HG03095 (cell line): ENCODE measurements around the gene NEAT1.
A peak's percentile ranks its signal among the peaks of the same experiment; 100 is the strongest.
"Not testable (repeated sequence)": the region's sequence is repeated elsewhere in the genome, so short reads cannot be mapped to it uniquely, and the experiment has no call there.

Source experiments
- ATAC-seq: cut with Tn5 transposase; IDR thresholded peaks from one replicate; pipeline ENCODE4 v1.9.1; 2021; ENCODE audit warnings: moderate library complexity; ENCODE audit not compliant: unreplicated experiment

The NEAT1 gene

DNA sequence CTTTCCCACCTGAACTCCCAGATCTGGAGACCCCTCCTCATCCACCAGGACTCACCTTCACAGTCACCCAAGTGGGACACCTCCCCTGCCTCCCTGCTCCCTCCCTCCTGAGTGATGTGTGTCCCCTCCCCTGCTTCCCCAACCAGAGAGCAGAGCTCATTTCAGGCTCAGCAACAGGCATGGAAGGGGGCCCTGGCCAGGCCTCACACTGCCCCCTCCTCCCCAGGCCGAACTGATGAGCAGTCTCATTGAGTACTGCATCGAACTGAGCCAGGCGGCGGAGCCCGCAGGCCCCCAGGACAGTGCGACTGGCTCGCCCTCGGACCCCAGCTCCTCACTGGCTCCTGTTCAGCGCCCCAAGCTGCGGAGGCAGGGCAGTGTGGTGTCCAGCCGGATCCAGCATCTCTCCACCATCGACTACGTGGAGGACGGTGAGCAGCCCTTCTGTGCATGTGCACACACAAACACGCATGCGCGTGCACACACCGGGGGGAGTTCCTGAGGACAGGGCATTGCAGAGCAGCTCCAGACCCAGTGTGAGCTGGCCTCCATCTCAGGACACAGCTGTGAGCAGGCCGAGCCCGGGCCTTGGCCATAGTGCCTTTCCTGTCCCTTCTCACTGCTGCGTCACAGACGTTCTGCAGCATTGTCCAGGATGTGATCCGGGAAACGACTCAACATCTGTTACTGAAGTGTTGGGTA is 17.8 kb upstream of the NEAT1 start:
- ATAC-seq, result no peak

DNA sequence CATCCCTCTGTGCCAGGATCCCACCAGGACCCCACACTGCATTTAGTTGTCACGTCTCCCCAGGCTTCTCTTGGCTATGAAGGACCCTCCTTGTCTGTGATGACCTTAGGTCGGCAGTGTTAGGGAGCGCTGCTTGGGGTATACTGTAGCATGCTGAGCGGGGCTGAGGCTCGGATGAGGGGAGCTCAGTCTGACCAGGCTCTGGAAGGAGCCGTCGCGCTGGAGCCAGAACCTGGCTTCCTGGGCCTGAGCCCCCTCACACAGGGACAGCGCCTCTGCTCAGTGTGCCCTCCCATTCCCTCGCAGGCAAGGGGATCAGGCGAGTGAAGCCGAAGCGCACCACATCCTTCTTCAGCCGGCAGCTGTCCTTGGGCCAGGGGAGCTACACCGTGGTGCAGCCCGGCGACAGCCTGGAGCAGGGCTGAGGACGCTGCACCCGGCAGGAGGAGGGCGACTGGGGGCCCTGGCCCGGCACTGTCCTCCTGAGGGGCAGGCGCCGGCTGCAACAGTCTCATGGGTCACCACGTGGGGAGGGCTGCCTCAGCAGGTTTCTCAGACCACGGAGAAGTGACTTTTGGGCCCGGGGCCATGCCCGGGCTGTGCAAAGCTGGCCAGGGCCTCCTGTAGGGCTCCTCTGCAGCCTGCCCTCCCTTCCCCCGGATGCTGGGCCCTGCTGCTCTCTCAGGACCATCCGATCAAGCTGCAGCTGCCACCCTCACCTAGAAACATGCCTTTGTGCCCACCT is 11.5 kb upstream of the NEAT1 start:
- no peak for ATAC-seq

DNA sequence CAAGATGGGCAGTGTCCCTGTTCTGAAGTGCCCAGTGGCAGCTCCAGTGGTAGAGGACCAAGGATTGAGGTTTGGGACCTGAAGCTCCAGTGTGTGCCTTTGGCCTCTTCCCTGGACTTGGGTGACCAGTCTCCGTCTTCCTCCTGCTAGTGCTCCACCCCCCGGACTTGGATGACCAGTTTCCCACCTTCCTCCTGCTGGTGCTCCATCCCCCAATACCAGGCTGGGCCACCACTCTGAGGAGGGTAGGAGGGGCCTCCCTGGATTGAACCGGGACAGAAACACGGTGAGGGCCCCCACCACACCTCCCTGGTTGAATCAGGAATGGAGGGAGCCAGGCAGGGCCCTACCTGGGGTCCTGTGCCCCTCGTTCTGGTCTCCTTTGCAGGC is 10.9 kb upstream of the NEAT1 start:
- no peak for ATAC-seq

DNA sequence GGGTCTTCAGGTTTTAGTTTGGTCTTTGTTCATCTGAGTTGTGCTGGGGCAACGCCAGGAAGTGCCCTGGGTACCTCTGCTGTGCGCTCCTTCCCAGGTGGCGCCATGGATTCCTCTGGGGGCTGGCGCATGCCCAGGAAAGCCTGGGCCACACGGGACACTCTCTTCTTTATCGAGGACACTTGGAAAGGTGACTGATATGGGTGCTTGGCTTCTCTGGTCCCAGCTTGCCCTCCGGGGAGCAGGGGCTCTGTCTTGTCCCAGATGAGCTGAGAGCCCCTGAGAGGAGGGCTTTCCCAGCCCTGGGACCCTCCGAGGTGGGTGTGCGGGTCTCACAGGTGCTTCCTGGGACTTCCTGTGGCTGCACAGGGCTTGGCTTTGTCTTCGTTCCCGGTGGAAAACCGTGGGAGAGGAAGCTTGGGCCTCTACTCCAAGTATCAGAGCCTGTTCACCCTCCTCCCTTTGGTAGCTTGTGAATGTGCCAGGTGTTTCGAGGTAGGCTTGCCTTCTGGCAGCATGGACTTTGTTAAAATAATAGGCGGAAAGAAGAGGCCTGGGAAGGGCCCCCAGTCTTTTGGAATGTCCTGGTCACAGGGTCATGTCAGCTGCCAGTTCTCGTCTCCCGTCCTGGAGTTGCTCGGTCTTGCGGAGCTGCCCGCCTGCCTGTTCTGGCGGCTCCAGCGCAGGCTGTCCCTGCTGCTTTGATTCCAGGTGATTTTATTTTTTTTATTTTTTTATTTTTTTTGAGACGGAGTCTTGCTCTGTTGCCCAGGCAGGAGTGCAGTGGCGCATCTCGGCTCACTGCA is 10.1 kb upstream of the NEAT1 start:
- no peak for ATAC-seq

DNA sequence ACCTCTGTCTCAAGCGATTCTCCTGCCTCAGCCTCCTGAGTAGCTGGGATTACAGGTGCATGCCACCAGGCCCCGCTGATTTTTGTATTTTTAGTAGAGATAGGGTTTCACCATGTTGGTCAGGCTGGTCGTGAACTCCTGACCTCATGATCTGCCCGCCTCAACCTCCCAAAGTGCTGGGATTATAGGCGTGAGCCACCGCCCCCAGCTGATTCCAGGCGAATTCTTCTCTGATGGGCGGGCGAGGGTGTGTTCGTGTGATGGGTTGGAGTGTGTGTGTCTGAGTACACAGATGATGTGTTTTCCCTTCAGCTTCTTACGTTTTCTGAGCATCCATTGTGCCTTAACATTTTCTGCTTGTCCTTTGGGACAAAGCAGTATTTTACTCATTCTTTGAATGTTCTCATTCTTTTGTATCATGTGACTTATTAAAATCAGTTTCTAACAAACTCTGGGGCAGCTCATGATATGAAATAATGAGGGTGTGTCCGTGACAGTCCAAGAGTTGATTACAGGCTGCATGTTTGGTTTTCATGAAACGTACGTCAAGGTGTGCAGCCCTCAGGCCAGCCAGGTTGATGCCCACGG is 9.4 kb upstream of the NEAT1 start:
- not testable (repeated sequence) for ATAC-seq

DNA sequence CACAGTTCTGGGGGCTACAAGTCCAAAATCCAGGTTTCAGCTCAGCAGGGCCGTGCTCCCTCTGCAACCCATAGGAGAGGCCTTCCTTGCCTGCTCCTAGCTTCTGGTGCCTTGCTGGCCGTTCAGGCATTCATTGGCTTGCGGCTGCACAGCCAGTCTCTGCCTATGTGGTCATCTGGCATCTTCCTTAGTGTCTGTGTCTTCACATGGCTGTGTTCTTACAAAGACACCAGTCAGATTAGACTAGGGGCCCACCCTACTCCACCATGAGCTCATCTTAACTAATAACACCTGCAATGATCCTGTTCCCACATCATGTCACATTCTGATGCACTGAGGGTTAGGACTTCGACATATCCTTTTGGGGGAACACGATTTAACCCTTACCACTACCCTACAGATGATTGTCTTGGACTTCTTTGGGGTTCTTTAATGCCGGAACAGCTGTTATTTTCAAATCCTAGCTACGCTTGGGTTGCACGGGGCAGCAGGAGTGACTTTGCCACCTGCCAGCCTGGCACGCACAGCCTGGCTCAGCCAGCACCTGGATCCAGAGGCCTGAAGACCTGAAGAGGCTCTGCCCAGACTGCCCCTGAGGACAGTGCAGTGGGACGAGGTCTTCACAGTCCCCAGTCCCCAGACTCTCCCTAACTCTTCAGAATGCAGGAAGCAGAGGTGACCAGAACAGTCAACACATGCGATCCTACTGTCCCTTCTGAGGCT is 7.7 kb upstream of the NEAT1 start:
- ATAC-seq, result no peak

DNA sequence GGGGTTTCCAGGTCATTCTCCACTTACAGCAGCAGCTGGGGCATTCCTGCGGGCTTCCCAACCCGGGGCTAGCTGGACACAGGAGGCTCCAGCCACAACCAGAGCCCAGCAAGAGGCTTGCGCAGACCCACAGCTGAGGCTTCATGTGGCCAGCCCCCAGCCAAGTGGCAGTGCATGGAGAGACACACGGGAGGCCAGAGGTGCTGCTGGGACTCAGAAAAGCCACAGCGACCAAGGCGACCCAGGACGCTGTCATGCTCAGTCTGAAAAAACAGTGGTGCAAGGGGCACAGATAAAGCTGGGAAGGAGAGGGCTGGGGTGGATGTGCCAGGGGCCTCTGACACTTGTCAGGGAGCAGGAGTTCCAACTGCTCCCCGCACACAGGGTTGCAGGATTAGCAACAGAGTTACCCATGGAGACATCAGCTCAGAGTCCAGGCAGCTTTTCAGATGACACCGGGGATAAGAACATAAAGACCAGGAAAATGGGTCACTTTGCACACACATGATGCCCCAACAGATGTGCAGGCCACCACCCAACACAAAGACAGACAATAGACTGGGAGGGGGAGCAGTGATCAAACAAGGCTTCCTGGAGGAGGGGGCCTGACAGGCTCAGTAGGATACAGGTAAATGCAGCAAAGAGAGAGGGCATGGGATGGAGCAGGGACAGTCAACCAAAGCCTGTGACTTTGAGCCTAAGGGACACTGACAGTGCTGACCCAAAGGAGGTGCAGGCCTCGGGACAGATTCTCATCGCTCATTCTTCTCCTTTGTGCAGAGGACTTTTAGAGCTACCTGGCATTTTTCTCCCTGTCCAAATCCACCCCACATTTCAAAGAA is 6.9 kb upstream of the NEAT1 start:
- ATAC-seq, result no peak

DNA sequence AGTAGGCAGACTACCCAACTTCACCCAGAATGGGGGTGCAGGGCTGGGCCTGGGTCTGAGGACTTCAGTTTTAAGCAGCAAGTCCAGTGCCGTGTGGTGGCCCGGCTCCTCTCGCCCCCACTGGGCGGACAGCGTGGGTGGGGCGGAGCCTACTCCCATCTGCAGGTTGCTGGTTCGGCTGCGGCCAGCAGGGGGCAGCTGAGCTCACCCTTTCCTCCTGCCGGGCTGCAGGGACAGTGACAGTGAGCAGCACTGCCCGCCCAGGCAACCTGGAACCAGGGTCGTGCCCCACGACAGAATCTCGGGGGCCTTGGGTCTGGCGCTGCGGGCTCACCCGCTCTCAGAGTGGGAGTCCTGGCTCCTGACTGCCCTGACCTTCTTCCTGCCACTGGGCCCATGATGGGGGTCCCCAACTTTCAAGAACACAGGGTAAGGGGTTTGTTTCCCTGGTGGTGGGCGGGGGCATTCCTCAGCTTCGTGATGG is 6.2 kb upstream of the NEAT1 start:
- ATAC-seq, result peak; percentile 30

DNA sequence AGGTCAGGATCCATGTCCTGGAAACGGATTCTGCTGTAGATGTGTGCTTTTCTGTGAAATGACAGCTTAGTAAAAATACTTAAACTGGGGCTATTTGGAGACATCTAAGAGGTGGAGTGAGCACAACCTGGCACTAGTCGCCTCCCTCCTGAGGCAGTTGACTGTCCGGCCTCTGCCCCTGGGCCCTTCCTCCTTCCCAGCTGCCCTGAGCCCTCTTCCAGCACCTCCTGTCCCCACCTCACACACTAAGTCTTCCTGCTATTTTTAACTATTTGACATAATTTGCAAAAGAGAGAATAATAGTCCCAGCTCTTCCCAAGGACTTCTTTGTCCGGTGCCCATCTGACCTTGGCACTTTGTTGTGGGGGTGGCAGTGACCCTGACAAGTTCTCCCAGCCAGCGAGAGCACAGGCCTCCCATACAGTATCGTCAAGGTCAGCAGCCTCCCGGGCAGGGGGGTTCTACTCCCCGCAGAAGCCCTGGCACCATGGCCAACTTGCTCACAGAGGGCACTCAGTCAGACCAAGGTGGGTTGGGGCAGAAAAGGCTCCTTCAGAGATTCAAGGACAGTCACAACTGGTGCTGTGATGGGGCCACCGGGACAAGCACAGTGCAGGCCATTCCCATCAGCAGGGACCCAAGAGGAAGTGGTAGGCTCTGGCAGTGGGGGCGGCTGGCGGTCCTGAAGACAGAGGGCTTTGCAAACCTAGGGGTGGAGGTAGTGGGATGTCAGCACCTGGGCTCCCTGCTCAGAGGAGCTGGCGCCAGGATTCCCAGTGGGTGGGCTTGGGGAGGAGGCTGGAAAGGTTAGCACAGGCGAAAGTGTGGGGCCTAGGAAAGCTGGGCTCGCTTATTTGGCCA is 5.5 kb upstream of the NEAT1 start:
- no peak for ATAC-seq

DNA sequence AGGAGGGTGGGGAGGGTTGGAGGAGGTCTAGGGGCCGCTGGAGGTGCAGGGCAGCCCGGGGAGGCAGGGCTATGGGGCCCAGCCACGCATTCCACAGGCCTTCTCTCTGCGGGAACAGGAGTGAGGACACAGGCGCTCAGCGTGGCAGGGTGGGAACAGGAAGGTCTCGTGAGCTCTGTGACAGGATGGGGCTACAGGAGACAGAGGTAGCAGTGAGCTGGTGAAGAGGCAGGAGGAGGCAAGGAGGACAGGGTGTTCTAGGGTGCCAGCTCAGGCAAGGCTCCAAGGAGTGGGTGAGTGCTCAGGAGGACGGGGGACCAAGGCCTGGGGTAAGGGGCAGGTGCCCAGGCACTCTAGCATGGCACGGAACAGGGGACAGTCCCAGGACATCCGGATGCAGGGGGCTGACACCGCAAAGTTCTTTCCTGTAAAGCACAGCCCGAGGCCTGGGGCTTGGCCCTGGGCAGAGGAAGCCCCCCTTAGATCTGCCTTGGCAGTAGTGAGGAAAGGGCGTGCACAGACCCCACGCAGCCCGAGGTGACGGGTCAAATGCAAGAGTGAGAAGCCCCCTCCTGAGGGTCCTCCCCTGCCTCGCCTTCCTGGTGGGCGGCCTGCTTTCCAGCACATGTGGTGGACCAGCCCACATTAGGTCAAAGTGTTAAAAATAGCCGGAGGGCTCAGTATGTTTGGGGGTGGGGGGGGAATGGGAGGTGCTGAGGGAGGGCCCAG is 4.7 kb upstream of the NEAT1 start:
- no peak for ATAC-seq

DNA sequence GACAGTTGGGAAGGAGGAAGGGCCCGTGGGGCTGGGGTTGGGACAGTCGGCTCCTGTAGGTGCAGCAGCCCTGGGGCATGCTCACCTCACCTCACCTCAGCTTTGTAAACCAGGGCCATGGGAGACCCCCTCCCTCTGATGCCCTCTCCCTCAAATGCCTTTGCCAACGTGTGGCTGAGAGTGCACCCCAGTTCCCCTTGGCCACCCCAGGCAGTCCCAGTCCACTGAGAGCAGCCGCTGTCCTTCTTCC is 4.2 kb upstream of the NEAT1 start:
- ATAC-seq, result no peak

DNA sequence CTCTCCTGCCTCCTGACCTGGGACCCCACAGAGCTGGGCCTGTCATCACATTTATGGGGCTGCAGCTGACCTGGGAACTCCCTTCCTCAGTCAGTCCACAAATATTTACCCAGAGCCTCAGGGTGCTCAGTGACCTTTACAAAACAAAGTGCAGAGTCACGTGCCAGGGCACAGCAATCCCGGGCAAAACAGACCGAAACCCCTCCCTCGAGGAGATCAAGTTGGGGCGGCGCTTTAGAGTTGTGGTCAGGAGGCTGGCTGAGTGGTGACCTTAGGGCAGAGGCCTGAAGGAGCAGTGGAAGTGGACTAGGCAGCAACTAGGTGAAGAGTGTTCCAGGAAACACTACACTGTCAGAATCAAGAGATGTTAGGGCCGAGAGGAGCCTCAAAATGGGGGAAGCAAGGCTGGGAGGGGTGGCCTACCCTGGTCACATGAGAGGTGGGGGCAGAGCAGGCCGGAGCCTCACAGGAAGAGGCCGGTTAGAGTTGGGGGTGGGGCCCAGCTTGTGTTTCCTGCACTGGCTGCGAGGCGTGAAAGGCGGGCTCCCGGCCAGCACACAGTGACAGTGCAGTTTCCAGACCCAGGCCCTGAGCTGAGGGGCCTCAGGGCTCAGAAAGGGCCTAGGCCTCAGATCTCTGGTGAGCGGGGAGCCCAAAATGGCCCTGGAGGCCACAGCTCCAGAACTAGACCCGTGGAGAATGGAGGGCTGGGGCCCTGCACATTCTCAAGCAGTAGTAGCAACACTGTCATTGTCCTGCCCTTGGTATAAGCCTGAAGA is 3.7 kb upstream of the NEAT1 start:
- ATAC-seq, result peak; percentile 37

DNA sequence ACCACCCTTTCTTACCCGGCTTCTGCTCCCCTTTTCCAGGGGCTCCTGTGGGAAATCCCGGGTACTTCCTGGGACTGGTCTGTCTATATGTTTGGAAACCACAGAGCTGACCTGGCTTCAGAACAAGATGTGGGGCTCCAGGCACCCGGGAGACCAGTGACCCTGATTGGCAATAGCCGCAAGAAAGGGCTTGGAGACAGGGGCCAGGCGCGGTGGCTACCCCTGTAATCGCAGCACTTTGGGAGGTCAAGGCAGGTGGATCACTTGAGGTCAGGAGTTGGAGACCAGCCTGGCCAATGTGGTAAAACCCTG is 3.2 kb upstream of the NEAT1 start:
- no peak for ATAC-seq

DNA sequence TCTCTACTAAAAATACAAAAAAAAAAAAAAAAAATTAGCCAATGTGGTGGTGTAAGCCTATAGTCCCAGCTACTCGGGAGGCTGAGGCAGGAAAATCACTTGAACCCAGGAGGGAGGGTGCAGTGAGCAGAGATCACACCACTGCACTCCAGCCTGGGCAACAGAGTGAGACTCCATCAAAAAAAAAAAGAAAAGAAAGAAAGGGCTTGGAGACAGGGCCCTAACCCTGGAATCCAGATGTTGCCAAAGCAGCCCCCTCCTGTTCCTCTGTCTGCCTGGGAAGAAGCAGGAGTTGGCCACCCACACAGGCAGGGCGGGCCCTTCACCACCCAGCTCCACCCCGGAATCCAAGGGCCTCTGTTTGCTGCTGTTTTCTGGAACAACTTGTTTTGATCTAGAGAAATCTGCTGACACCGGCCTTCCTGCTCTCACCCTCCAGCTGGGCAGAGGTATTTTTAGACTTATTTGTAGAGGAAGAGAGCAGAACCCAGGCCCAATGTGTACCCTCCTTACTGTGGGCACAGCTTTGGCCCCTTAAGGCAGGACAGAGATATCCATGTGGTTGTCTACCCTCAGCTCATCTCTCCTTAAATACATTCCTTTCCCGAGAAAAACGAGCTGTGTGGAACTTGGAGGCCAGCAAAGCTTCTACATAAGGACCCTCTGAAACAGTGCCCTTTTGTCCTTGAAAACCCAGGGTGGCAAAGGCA is 2.7 kb upstream of the NEAT1 start:
- no peak for ATAC-seq

DNA sequence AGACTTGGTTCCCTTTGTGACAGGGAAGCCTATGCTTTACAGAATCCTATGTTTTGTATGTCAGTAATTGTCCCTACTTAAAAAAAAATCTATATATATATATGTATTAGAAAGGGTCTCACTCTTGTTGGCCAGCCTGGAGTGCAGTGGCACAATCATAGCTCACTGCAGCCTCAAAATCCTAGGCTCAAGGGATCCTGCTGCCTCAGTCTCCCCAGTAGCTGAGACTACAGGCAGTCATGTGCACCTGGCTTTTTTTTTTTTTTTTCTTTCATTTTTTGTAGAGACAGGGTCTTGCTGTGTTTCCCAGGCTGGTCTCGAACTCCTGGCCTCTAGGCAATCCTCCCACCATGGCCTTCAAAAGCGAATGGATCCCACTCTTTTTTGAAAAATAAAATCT is 2.1 kb upstream of the NEAT1 start:
- no peak for ATAC-seq

DNA sequence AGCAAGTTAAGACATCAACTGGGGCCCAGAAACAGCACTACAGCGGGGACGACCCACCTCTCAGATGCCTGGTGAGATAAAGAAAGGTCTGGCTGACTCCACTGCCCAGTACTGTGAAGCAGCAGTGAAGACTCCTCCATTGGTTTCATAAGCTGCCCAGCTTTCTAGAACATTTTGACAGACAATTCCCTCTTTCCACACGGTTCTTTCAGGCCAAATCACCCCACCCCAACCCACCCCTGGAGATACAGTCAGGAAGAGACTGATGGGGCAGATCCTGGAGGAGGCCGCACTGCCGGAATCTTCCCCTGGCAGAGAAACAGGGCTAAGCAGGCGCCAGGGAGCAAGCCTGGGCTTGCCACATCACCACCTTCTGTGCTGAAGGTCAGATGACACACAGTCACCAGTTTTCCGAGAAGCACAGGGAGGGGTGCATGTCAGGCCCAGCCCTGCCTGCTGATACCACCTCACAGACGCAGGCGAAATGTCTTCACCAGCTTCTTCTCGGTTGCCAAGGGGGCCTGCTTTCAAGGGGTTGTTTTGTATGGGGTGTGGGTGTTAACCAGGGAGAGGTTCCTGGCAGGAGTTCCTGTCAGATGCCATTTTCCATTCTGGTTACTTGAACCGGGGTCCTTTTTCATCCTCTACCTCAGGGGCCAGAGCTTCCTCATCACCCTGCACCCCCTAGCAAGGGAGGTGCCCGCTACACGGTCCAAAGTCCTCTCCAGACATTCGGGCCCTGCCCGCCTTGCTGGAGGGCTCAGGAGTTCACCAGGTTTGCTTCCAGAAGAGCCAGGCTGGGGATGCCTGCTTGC is 1.4 kb upstream of the NEAT1 start:
- ATAC-seq, result no peak
